HCT116 (cell line): ENCODE measurements around the gene FARP1. TPM values are rescaled to one million over a fixed set of nuclear protein-coding genes. Genes with fewer than 3 reads are reported as not detected.

ENCODE experiments used
- ATAC-seq: fragments of 200-7000 bp; cut with Tn5 transposase; 2 replicates; pipeline ENCODE4 v1.9.1; 2020; ENCODE audit warnings: mild to moderate bottlenecking, moderate library complexity
- BruUV-seq: library from RNA; stranded (reverse); fragments of 400-500 nt; replicated peaks from 2 replicates; lab custom pipeline; 2021; lab: Mats Ljungman, UMichigan
- CTCF ChIA-PET: fragments of 300-600 bp; sonication (Branson Sonifier 250); formaldehyde crosslinking; loops from one replicate; lab custom pipeline; 2021; ENCODE audit warnings: antibody characterized with exemption; lab: Charles Lee
- POLR2A ChIA-PET: fragments of 300-600, 350-600 bp; sonication (Branson Sonifier 250); formaldehyde crosslinking; loops from one replicate; lab custom pipeline; 2021; ENCODE audit warnings: antibody characterized with exemption; lab: Charles Lee
- RAD21 ChIA-PET, 2 experiments: fragments of 300-600 bp; sonication (Branson Sonifier 250); formaldehyde crosslinking; loops; one replicate each; lab custom pipeline; 2023; ENCODE audit warnings: low total read pairs in 2 of 2; ENCODE audit not compliant: uncharacterized antibody in 2 of 2, unreplicated experiment in 2 of 2, low non-redundant PET in 1 of 2; lab: Charles Lee
- DNase-seq: peaks from one replicate; pipeline ENCODE4 v3.0.0-alpha.2; 2010; ENCODE audit warnings: low read depth, low spot score
- H2AFZ ChIP-seq: fragments of 200-600 bp; shearing (Covaris generic), sonication (generic); 2 replicates; pipeline ENCODE4 v1.6.1; 2017; ENCODE audit warnings: low read depth, mixed run types, mixed read lengths, antibody characterized with exemption, low read length; ENCODE audit not compliant: poor library complexity, severe bottlenecking
- H3K27ac ChIP-seq: 2 replicates; pipeline ENCODE4 v1.5.1; 2012; ENCODE audit warnings: low read depth, low read length
- H3K27me3 ChIP-seq: fragments of 200-600 bp; sonication (generic); 2 replicates; pipeline ENCODE4 v1.6.1; 2016; ENCODE audit warnings: mixed run types, low read length, mixed read lengths; ENCODE audit not compliant: insufficient read depth
- H3K36me3 ChIP-seq, 2 experiments: fragments of 200-500 bp in 1 of 2; fragments of 200-600 bp in 1 of 2; sonication (Bioruptor generic) in 1 of 2; sonication (generic) in 1 of 2; 2 replicates each; pipeline versions ENCODE4 v1.5.1 to v1.6.1; 2014 to 2016; ENCODE audit warnings: low read length in 2 of 2, inconsistent platforms in 1 of 2, mixed read lengths in 1 of 2, mixed run types in 1 of 2; ENCODE audit not compliant: insufficient read depth in 2 of 2, control insufficient read depth in 1 of 2
- H3K4me1 ChIP-seq, 2 experiments: fragments of 200-600 bp in 1 of 2; sonication (generic) in 1 of 2; 2 replicates each; pipeline versions ENCODE4 v1.5.1 to v1.6.1; 2012 to 2017; ENCODE audit warnings: low read length in 2 of 2, inconsistent platforms in 1 of 2, mild to moderate bottlenecking in 1 of 2, mixed read lengths in 1 of 2, mixed run types in 1 of 2, moderate library complexity in 1 of 2; ENCODE audit not compliant: insufficient read depth in 2 of 2, control insufficient read depth in 1 of 2
- H3K4me2 ChIP-seq: fragments of 200-600 bp; sonication (generic); 2 replicates; pipeline ENCODE4 v1.6.1; 2017; ENCODE audit warnings: mixed run types, low read length, mixed read lengths
- H3K4me3 ChIP-seq, 2 experiments: fragments of 200-600 bp in 1 of 2; sonication (generic) in 1 of 2; replicated peaks in 1 of 2; 2 replicates each; pipeline ENCODE4 v1.5.1; 2011 to 2016; ENCODE audit warnings: low read length in 2 of 2, control low read depth in 1 of 2, low read depth in 1 of 2, mild to moderate bottlenecking in 1 of 2, mixed read lengths in 1 of 2, mixed run types in 1 of 2
- H3K79me2 ChIP-seq: fragments of 200-600 bp; sonication (generic); 2 replicates; pipeline ENCODE4 v1.6.1; 2017; ENCODE audit warnings: mild to moderate bottlenecking, mixed run types, low read length, moderate library complexity, mixed read lengths; ENCODE audit not compliant: insufficient read depth
- H3K9ac ChIP-seq: fragments of 200-600 bp; sonication (generic); 2 replicates; pipeline ENCODE4 v1.6.1; 2016; ENCODE audit warnings: low read length, mixed read lengths
- H3K9me2 ChIP-seq: fragments of 200-600 bp; sonication (generic), shearing (Covaris generic); 2 replicates; pipeline ENCODE4 v1.6.1; 2017; ENCODE audit warnings: mixed run types, mild to moderate bottlenecking, moderate library complexity; ENCODE audit not compliant: insufficient read depth
- H3K9me3 ChIP-seq, 2 experiments: fragments of 200-500 bp in 1 of 2; fragments of 200-600 bp in 1 of 2; sonication (Bioruptor generic) in 1 of 2; sonication (generic) in 1 of 2; 2 replicates each; pipeline ENCODE4 v1.6.1; 2014 to 2017; ENCODE audit warnings: low read length in 2 of 2, mixed read lengths in 2 of 2, inconsistent platforms in 1 of 2, low read depth in 1 of 2, mild to moderate bottlenecking in 1 of 2, mixed run types in 1 of 2, moderate library complexity in 1 of 2; ENCODE audit not compliant: control insufficient read depth in 1 of 2, insufficient read depth in 1 of 2
- H4K20me1 ChIP-seq: fragments of 200-600 bp; sonication (generic), shearing (Covaris generic); 2 replicates; pipeline ENCODE4 v1.6.1; 2017; ENCODE audit warnings: mixed run types, mild to moderate bottlenecking, moderate library complexity; ENCODE audit not compliant: insufficient read depth
- CBX3 ChIP-seq: IDR thresholded peaks from 2 replicates; pipeline ENCODE4 v1.6.1; 2012; ENCODE audit warnings: low read depth
- CEBPB ChIP-seq: IDR thresholded peaks from 2 replicates; pipeline ENCODE4 v1.6.1; 2012; ENCODE audit warnings: low read depth
- CTCF ChIP-seq, 3 experiments: fragments of 200-600 bp in 1 of 3; sonication (generic) in 1 of 3; IDR thresholded peaks in 2 of 3; conservative IDR thresholded peaks in 1 of 3; 2 replicates each; pipeline ENCODE4 v1.5.1; 2012 to 2017; ENCODE audit warnings: low read depth in 2 of 3, low read length in 2 of 3, antibody characterized with exemption in 1 of 3, borderline replicate concordance in 1 of 3, control low read depth in 1 of 3, mild to moderate bottlenecking in 1 of 3, mixed read lengths in 1 of 3, mixed run types in 1 of 3, moderate library complexity in 1 of 3; ENCODE audit not compliant: insufficient read depth in 1 of 3
- EZH2 ChIP-seq: fragments of 200-600 bp; sonication (generic); IDR thresholded peaks from 2 replicates; pipeline ENCODE4 v1.6.1; 2017; ENCODE audit warnings: antibody characterized with exemption, mixed run types
- EZH2phosphoT487 ChIP-seq: fragments of 200-600 bp; IDR thresholded peaks from 2 replicates; pipeline ENCODE4 v1.6.1; 2018; ENCODE audit warnings: antibody characterized with exemption, borderline replicate concordance
- FOSL1 ChIP-seq: IDR thresholded peaks from 2 replicates; pipeline ENCODE4 v1.6.1; 2012; ENCODE audit warnings: low read depth
- MAX ChIP-seq: IDR thresholded peaks from 2 replicates; pipeline ENCODE4 v1.6.1; 2012
- SIN3A ChIP-seq: IDR thresholded peaks from 2 replicates; pipeline ENCODE4 v1.6.1; 2012; ENCODE audit warnings: low read depth
- SRF ChIP-seq: IDR thresholded peaks from 2 replicates; pipeline ENCODE4 v1.6.1; 2012; ENCODE audit warnings: low read depth
- ZNF274 ChIP-seq: fragments of 200-500 bp; sonication (Bioruptor generic); IDR thresholded peaks from 2 replicates; pipeline ENCODE4 v1.6.1; 2014; ENCODE audit warnings: mild to moderate bottlenecking, low read depth, low read length, inconsistent platforms
- intact Hi-C: fragments of 100-400 bp; cut with micrococcal nuclease; formaldehyde crosslinking; loops from 2 replicates; pipeline ENCODE4 v1.10.0; 2022
- total RNA-seq: library from RNA; stranded (reverse); gene quantifications from one replicate; pipeline ENCODE4 v1.2.1, GENCODE V29; 2021; ENCODE audit not compliant: unreplicated experiment

Gene FARP1
- total RNA-seq, 1 experiment from 2014 or later: 30.5 TPM

DNA sequence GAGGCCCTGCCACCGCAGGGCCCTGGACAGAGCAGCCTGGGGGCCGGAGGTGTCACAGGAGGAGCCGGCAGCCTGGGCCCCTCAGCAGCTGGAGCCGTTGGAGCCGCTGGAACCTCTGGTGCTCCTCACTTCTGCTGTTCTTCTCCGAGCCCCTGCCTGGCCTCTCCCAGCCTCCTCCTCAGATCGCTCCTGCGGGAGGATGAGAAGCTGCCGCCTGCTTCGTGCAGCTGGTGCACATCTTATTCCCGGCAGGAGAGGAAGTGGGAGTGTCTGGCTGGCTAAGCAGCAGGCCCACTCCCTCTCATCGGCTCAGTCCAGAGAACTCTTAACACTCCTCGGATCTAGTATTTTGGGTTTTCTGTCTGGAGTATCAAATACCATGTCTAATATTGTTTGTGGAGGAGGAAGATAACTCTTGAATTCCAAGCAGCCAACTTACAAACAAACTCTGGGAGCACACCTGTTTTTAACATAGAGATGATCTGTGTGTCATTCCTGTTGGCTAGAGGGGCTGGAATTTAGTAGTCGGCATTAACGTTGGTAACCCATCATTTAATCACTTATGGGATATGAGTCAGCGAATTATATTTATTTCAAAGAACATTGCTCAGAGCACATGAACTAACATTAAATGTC is 71.2 kb downstream of the FARP1 start:
- no peak for ATAC-seq
- no TSS peak for BruUV-seq

More for the DNA sequence above, 71.2 kb downstream of the FARP1 start:
- no peak for TF ChIP-seq ZNF274
- no peak for TF ChIP-seq MAX
- TF ChIP-seq EZH2phosphoT487: no peak
- no peak for TF ChIP-seq EZH2
- TF ChIP-seq CTCF (IDR thresholded peaks at IDR 0.05 in 2 of 3, conservative IDR thresholded peaks at IDR 0.05 in 1 of 3; ENCODE audit: borderline replicate concordance in 1 of 3, insufficient read depth in 1 of 3, low read depth in 2 of 3, low read length in 2 of 3): no peak
- no peak for TF ChIP-seq CEBPB
- no peak for TF ChIP-seq CBX3
- TF ChIP-seq FOSL1: no peak
- no peak for TF ChIP-seq SRF
- TF ChIP-seq SIN3A: no peak
- Histone ChIP-seq H3K9ac (no peak overlapping the region), H3K9me2 (no peaks in the 10 kb centered on the region), H3K79me2 (no peaks in the 10 kb centered on the region), H3K4me2 (peak overlapping the region; percentile 52), H4K20me1 (no peaks in the 10 kb centered on the region), H3K36me3 (no peaks in the 10 kb centered on the region), H2AFZ (no peak overlapping the region), H3K4me1 (peaks cover 27 to 30% of the 10 kb centered on the region in 2 experiments), H3K27me3 (no peaks in the 10 kb centered on the region), H3K4me3 (no peak overlapping the region), H3K27ac (no peak overlapping the region), H3K9me3 (peaks cover 0 to 5% of the 10 kb centered on the region in 2 experiments; a peak in 1 of 4 replicates)
- intact Hi-C loops: no loop called here
- RAD21 ChIA-PET: no interaction called here
- POLR2A ChIA-PET: no interaction called here
- CTCF ChIA-PET: no interaction called here
- DNase-seq: no peak
